Thyroid gland (tissue), 4 donors: Measurements from ENCODE around the gene TDRD7. TPM values are rescaled to one million over a fixed set of nuclear protein-coding genes. Genes with fewer than 3 reads are reported as not detected.

Experiments
- DNase-seq, 2 donors: peaks; one replicate each; pipeline ENCODE4 v3.0.0-alpha.2; 2019
- H3K27ac ChIP-seq, 3 donors: fragments of 200-600 bp; sonication (generic); 1 replicate in 2 of 3; 2 replicates in 1 of 3; pipeline ENCODE4 v1.5.1; 2016 to 2019; ENCODE audit warnings: mild to moderate bottlenecking in 1 of 3, moderate library complexity in 1 of 3
- H3K27me3 ChIP-seq: fragments of 200-600 bp; sonication (generic); one replicate; pipeline ENCODE4 v1.5.1; 2019
- H3K36me3 ChIP-seq, 2 donors: fragments of 200-600 bp; sonication (generic); one replicate each; pipeline ENCODE4 v1.5.1; 2016 to 2019
- H3K4me1 ChIP-seq, 2 donors: fragments of 200-600 bp; sonication (generic); one replicate each; pipeline ENCODE4 v1.5.1; 2017 to 2019
- H3K4me3 ChIP-seq, 3 donors: fragments of 200-600 bp; sonication (generic); replicated peaks in 1 of 3; 1 replicate in 2 of 3; 2 replicates in 1 of 3; pipeline ENCODE4 v1.5.1; 2016; ENCODE audit warnings: mild to moderate bottlenecking in 1 of 3
- H3K9me3 ChIP-seq: fragments of 200-600 bp; sonication (generic); one replicate; pipeline ENCODE4 v1.5.1; 2017
- POLR2A ChIP-seq, 2 donors: fragments of 450-650 bp; IDR thresholded peaks; one replicate each; pipeline ENCODE4 v1.6.1; 2017; ENCODE audit warnings: antibody characterized with exemption in 2 of 2, mild to moderate bottlenecking in 2 of 2, moderate library complexity in 1 of 2
- WGBS, 2 donors: methylation state at CpG; one replicate each; pipeline ENCODE4 v1.1.5; 2017; 5-methylcytosine and 5-hydroxymethylcytosine counted together
- intact Hi-C: fragments of 100-400 bp; cut with DNase I; formaldehyde crosslinking; loops from one replicate; pipeline ENCODE4 v1.15.1; 2023
- total RNA-seq, 4 donors: library from RNA; depleted of rRNA; stranded (reverse); fragments of >200 nt; gene quantifications; one replicate each; pipeline ENCODE4 v1.2.3, GENCODE V29; 2016
- TF ChIP-seq, protein P1 (sequence below), 6 experiments: fragments of 200-600 bp in 3 of 6; fragments of 450-650 bp in 3 of 6; sonication (generic) in 3 of 6; IDR thresholded peaks; one replicate each; pipeline ENCODE4 v1.5.1; 2016 to 2019; ENCODE audit warnings: antibody characterized with exemption in 6 of 6, mild to moderate bottlenecking in 2 of 6, inconsistent platforms in 1 of 6, moderate library complexity in 1 of 6

Gene TDRD7
- total RNA-seq, 4 donors from 2014 or later, result 9.9 to 12.8 (median 11.4) TPM

DNA sequence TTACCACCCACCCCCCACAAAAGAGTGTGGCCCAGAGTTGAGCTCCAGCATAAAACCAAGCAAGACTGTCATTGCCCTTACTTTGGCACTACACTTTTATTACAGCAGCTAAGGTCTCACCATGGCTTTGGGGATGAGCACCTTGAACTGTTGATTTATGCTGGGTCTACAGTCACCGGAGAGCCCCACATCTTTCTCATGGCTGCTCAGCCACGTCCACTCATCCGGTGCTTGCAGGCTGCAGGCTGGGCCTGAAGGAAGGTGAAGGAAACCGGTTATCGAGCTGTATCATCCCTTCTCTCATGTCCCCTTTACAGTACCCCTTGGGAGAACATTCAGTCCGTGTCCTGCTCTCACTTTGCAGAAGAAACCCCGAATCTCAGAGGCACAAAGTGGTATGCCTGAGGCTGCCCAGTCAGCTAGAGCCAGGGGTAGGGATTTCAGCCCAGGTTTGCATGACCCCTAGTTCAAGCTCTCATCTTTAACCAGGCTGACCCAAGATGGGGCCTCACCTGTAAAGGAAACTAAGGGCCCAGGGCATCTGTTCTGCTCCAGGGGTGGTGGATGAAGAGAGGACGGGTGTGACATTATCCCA is 101.2 kb downstream of the TDRD7 start:
- Histone ChIP-seq H3K27me3 (no peaks in the 10 kb centered on the region), H3K9me3 (no peaks in the 10 kb centered on the region), H3K27ac (peak overlapping the region; percentile 0 to 71 (median 24)), H3K36me3 (no peaks in the 10 kb centered on the region), H3K4me1 (peaks cover 0 to 52% of the 10 kb centered on the region in 2 donors), H3K4me3 (no peak overlapping the region)
- intact Hi-C loops, result no loop called here
- TF ChIP-seq, protein P1, sequence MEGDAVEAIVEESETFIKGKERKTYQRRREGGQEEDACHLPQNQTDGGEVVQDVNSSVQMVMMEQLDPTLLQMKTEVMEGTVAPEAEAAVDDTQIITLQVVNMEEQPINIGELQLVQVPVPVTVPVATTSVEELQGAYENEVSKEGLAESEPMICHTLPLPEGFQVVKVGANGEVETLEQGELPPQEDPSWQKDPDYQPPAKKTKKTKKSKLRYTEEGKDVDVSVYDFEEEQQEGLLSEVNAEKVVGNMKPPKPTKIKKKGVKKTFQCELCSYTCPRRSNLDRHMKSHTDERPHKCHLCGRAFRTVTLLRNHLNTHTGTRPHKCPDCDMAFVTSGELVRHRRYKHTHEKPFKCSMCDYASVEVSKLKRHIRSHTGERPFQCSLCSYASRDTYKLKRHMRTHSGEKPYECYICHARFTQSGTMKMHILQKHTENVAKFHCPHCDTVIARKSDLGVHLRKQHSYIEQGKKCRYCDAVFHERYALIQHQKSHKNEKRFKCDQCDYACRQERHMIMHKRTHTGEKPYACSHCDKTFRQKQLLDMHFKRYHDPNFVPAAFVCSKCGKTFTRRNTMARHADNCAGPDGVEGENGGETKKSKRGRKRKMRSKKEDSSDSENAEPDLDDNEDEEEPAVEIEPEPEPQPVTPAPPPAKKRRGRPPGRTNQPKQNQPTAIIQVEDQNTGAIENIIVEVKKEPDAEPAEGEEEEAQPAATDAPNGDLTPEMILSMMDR (IDR thresholded peaks at IDR 0.05), result no peak
- peak; percentile 70 to 81 for DNase-seq
- WGBS, 2 donors, result 53 to 67% methylated on average over 8 of the region's 8 CpGs

DNA sequence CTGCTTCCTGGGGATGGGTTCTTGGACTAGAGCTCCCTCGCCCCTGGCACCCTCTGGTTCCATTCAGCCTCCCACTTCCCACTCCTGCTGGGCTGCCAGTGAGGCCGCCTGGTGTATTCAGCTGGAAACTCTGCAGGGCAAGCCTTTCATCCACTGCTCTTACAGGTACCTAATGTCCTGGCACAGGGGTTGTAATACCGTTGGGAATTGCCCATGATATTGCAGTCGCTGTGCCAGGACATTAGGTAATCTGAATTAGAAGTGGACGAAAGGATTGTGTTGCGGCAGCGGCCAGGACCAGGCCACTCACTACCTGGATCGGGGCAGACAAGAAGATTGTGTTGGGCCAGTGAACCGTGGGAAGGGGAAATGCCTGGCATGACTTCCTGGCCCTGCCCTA is 102.6 kb downstream of the TDRD7 start:
- TF ChIP-seq, protein P1 (IDR thresholded peaks at IDR 0.05), result peak in 3 of 6 experiments; percentile 12 to 35 (median 23)
- peak in 1 of 2 donors; percentile 49 for TF ChIP-seq POLR2A (IDR thresholded peaks at IDR 0.05)
- peak; percentile 81 to 91 for DNase-seq
- WGBS, 2 donors, result 30 to 82% methylated on average over 8 to 9 of the region's 9 CpGs
- Histone ChIP-seq H3K9me3 (no peaks in the 10 kb centered on the region), H3K4me3 (no peak overlapping the region), H3K27ac (peak overlapping the region; percentile 40 to 71 (median 60)), H3K36me3 (no peaks in the 10 kb centered on the region), H3K4me1 (peaks cover 0 to 65% of the 10 kb centered on the region in 2 donors), H3K27me3 (no peaks in the 10 kb centered on the region)
- intact Hi-C loops, result no loop called here

DNA sequence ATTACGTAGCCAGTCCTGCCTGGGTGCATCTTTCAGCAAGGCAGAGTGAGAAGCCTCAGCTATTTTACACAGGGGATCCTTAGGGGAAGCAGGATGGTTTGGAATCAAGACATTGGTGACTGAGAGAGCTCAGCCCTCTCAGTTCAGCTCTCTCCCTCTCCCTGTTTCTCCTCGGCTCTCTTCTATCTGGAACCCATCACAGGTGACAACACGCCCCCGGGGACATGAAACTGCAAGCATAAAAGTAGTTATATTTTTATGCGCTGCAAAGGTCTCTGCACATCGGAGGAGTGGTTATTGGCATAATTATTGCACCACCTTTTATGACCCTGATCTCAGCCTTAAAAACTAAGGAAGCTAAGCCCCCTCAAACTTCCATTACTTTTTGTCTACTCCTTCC is 103.8 kb downstream of the TDRD7 start:
- no peak for TF ChIP-seq POLR2A (IDR thresholded peaks at IDR 0.05)
- TF ChIP-seq, protein P1 (IDR thresholded peaks at IDR 0.05), result no peak
- 93 to 97% methylated on average over 6 of the region's 6 CpGs for WGBS, 2 donors
- Histone ChIP-seq H3K27ac (no peak overlapping the region), H3K9me3 (no peaks in the 10 kb centered on the region), H3K4me1 (peaks cover 0 to 64% of the 10 kb centered on the region in 2 donors), H3K36me3 (no peaks in the 10 kb centered on the region), H3K4me3 (no peak overlapping the region), H3K27me3 (no peaks in the 10 kb centered on the region)
- DNase-seq, result no peak
- intact Hi-C loops, result no loop called here

DNA sequence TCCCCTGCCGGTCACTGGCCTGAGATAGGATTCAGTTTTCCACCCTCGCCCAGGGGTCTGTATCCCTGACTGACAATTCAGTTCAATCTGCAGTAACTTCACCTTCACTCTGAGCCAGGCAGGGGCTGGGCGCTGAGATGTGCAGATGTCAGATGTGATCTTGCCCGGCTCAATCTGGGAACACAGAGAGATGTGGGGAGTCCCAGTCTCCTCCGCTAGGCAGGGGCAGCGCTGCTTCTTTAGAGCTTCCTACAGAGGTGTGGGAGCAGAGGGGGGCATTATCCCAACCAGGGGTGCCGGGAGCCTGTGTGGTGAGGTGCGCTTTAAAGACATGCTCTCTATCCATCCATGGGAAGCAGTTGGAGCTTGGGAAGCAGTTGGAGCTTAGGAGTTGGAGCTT is 104.2 kb downstream of the TDRD7 start:
- intact Hi-C loops, result no loop called here
- Histone ChIP-seq H3K27ac (no peak overlapping the region), H3K4me3 (no peak overlapping the region), H3K4me1 (peaks cover 0 to 60% of the 10 kb centered on the region in 2 donors), H3K9me3 (no peaks in the 10 kb centered on the region), H3K27me3 (no peaks in the 10 kb centered on the region), H3K36me3 (no peaks in the 10 kb centered on the region)
- no peak for DNase-seq
- TF ChIP-seq, protein P1 (IDR thresholded peaks at IDR 0.05), result no peak
- no peak for TF ChIP-seq POLR2A (IDR thresholded peaks at IDR 0.05)
- WGBS, 2 donors, result 93% methylated on average over 8 of the region's 8 CpGs

DNA sequence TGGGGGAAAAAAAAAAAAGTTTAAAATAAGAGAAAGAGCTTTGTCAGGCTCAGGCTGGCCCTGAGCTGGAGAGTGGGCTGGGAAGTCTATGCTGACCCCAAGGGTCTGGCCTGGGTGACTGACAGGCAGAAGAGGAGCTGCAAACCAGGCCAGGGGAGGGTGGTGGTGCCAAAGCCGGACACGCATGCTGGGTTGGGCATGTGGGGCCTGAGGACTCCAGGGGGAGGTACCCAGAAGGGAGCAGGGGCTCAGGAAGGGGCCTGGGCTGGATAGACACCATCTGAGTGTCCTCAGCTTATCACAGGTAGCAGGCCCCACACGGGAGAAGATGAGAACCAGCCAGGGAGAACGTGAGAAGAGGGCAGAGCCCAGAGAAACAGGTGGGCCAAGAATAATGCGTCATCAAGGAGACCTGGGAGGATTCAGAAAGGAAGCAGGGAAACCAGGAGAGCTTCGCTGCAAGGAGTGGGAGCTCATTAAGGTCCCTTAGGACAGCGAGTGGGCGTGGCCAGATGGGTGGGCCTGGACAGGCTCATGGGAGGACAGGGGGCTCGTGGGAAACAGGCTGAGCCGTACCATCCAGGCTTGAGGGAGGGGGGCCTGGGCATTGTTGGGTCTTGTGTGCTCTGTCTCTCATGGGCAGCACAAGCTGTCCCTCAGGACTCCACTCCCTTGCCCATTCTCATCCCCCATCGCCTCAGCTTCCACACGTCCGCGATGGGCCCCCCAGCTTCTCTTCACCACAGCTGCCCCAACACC is 105.6 kb downstream of the TDRD7 start:
- intact Hi-C loops, result no loop called here

More for the DNA sequence above, 105.6 kb downstream of the TDRD7 start:
- no peaks in the 10 kb centered on the region for H3K27me3 ChIP-seq
- H3K4me1 ChIP-seq, result peaks cover 0 to 52% of the 10 kb centered on the region in 2 donors
- H3K36me3 ChIP-seq, result no peaks in the 10 kb centered on the region
- WGBS, 2 donors, result 80 to 87% methylated on average over 14 of the region's 14 CpGs
- TF ChIP-seq, protein P1 (IDR thresholded peaks at IDR 0.05), result no peak
- no peak for TF ChIP-seq POLR2A (IDR thresholded peaks at IDR 0.05)
- no peaks in the 10 kb centered on the region for H3K9me3 ChIP-seq
- peak overlapping the region in 2 of 3 donors; percentile 24 to 57 for H3K27ac ChIP-seq
- H3K4me3 ChIP-seq, result no peak overlapping the region
- no peak for DNase-seq
